ENCODE data around the gene URB1. TPM values are rescaled to one million over a fixed set of nuclear protein-coding genes. Genes with fewer than 3 reads are reported as not detected.

Gene URB1
- total RNA-seq, 1 experiment from 2014 or later: 18.1 TPM

- H3K9me3 ChIP-seq (ENCODE audit: control insufficient read depth, insufficient read depth, low read depth, low read length): no peaks in the 10 kb centered on the region
- no TSS peak for BruUV-seq (replicated peaks)
- H3K36me3 ChIP-seq (ENCODE audit: control insufficient read depth, insufficient read depth, low read length): peaks cover 10% of the 10 kb centered on the region
- intact Hi-C loops (cut with micrococcal nuclease; ENCODE audit: unreplicated experiment) (no loop called here), in situ Hi-C loops (cut with HindIII; ENCODE audit: low pct_unique_long_range_greater_than_20kb, low sequenced_read_pairs) (no loop called here)
- POLR2A ChIA-PET: no interaction called here
- H3K27ac ChIP-seq (ENCODE audit: low read length): no peak overlapping the region
- TF ChIP-seq TCF7L2 (IDR thresholded peaks at IDR 0.05; ENCODE audit: low read depth, low read length) (no peak), CTCF (IDR thresholded peaks at IDR 0.05) (no peak), SIN3A (IDR thresholded peaks at IDR 0.05; ENCODE audit: borderline replicate concordance, insufficient read depth, low read depth, low read length) (no peak), POLR2AphosphoS5 (IDR thresholded peaks at IDR 0.05; ENCODE audit: low read depth, low read length) (no peak)
- TF ChIP-seq, protein P1, sequence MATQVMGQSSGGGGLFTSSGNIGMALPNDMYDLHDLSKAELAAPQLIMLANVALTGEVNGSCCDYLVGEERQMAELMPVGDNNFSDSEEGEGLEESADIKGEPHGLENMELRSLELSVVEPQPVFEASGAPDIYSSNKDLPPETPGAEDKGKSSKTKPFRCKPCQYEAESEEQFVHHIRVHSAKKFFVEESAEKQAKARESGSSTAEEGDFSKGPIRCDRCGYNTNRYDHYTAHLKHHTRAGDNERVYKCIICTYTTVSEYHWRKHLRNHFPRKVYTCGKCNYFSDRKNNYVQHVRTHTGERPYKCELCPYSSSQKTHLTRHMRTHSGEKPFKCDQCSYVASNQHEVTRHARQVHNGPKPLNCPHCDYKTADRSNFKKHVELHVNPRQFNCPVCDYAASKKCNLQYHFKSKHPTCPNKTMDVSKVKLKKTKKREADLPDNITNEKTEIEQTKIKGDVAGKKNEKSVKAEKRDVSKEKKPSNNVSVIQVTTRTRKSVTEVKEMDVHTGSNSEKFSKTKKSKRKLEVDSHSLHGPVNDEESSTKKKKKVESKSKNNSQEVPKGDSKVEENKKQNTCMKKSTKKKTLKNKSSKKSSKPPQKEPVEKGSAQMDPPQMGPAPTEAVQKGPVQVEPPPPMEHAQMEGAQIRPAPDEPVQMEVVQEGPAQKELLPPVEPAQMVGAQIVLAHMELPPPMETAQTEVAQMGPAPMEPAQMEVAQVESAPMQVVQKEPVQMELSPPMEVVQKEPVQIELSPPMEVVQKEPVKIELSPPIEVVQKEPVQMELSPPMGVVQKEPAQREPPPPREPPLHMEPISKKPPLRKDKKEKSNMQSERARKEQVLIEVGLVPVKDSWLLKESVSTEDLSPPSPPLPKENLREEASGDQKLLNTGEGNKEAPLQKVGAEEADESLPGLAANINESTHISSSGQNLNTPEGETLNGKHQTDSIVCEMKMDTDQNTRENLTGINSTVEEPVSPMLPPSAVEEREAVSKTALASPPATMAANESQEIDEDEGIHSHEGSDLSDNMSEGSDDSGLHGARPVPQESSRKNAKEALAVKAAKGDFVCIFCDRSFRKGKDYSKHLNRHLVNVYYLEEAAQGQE (IDR thresholded peaks at IDR 0.05; ENCODE audit: insufficient read depth in 1 of 2, low read depth in 2 of 2, low read length in 1 of 2): no peak
- DNase-seq (ENCODE audit: low read depth, low spot score): no peak
- no peak for ATAC-seq
- H3K27me3 ChIP-seq (ENCODE audit: control insufficient read depth, insufficient read depth, low read length): no peaks in the 10 kb centered on the region
- no peak overlapping the region for H3K4me3 ChIP-seq (ENCODE audit: low read depth in 2 of 2, low read length in 2 of 2)
- CTCF ChIA-PET: no interaction called here
- H3K4me1 ChIP-seq (ENCODE audit: control insufficient read depth, insufficient read depth, low read length): peaks cover 6% of the 10 kb centered on the region
Observed at GRCh38 chr21:32388306-32388705, 4.5 kb downstream of the URB1 start.

GRCh38 chr21:32387151-32387550, 5.7 kb downstream of the URB1 start:
- Histone ChIP-seq H3K36me3 (ENCODE audit: control insufficient read depth, insufficient read depth, low read length) (peaks cover 8% of the 10 kb centered on the region), H3K4me1 (ENCODE audit: control insufficient read depth, insufficient read depth, low read length) (peaks cover 10% of the 10 kb centered on the region), H3K27ac (ENCODE audit: low read length) (no peak overlapping the region), H3K4me3 (ENCODE audit: low read depth in 2 of 2, low read length in 2 of 2) (no peak overlapping the region), H3K9me3 (ENCODE audit: control insufficient read depth, insufficient read depth, low read depth, low read length) (no peaks in the 10 kb centered on the region), H3K27me3 (ENCODE audit: control insufficient read depth, insufficient read depth, low read length) (no peaks in the 10 kb centered on the region)
- DNase-seq (ENCODE audit: low read depth, low spot score) (no peak), ATAC-seq (no peak)
- TF ChIP-seq SIN3A (IDR thresholded peaks at IDR 0.05; ENCODE audit: borderline replicate concordance, insufficient read depth, low read depth, low read length): no peak
- TF ChIP-seq, protein P1 (IDR thresholded peaks at IDR 0.05; ENCODE audit: insufficient read depth in 1 of 2, low read depth in 2 of 2, low read length in 1 of 2): no peak
- no peak for TF ChIP-seq POLR2AphosphoS5 (IDR thresholded peaks at IDR 0.05; ENCODE audit: low read depth, low read length)
- TF ChIP-seq CTCF (IDR thresholded peaks at IDR 0.05): no peak
- no peak for TF ChIP-seq TCF7L2 (IDR thresholded peaks at IDR 0.05; ENCODE audit: low read depth, low read length)
- CTCF ChIA-PET: no interaction called here
- in situ Hi-C loops (cut with HindIII; ENCODE audit: low pct_unique_long_range_greater_than_20kb, low sequenced_read_pairs): no loop called here
- intact Hi-C loops (cut with micrococcal nuclease; ENCODE audit: unreplicated experiment): no loop called here
- no TSS peak for BruUV-seq (replicated peaks)
- POLR2A ChIA-PET: no interaction called here
